ENCODE data around the gene LGR5. TPM values are rescaled to one million over a fixed set of nuclear protein-coding genes. Genes with fewer than 3 reads are reported as not detected.
A peak's percentile ranks its signal among the peaks of the same experiment; 100 is the strongest.

The LGR5 gene
- 10 to 100 TPM in 6 of 10 donors, 1 to 10 TPM in 4; 4.2 to 17.8 (median 12.6) TPM for polyA plus RNA-seq (ENCODE audit: insufficient read length in 10 of 10)
- long read RNA-seq, donor 1 = 0 reads
- long read RNA-seq, donor 2 = 0 reads
- long read RNA-seq, donor 3 = 0 reads
- long read RNA-seq, donor 4, full-length matches to known transcripts = 4 of 4 reads
- long read RNA-seq, donor 4, partial matches to known transcripts = 0 of 4 reads
- long read RNA-seq, donor 4, other reads (novel, unspliced or antisense) = 0 of 4 reads
- long read RNA-seq, donor 5, full-length matches to known transcripts = 2 of 8 reads
- long read RNA-seq, donor 5, partial matches to known transcripts = 6 of 8 reads
- long read RNA-seq, donor 5, other reads (novel, unspliced or antisense) = 0 of 8 reads
- long read RNA-seq, donor 6, full-length matches to known transcripts = 2 of 2 reads
- long read RNA-seq, donor 6, partial matches to known transcripts = 0 of 2 reads
- long read RNA-seq, donor 6, other reads (novel, unspliced or antisense) = 0 of 2 reads
- long read RNA-seq, donor 7, partial matches to known transcripts = 17 of 17 reads
- long read RNA-seq, donor 7, other reads (novel, unspliced or antisense) = 0 of 17 reads
- long read RNA-seq, donor 8, full-length matches to known transcripts = 3 of 3 reads
- long read RNA-seq, donor 8, partial matches to known transcripts = 0 of 3 reads
- long read RNA-seq, donor 8, other reads (novel, unspliced or antisense) = 0 of 3 reads
- long read RNA-seq, donor 9 = 0 reads

GRCh38 chr12:71439613-71440344 is at the start of gene LGR5:
TSS of gene LGR5 (plus strand) at chr12:71439798. CDS start at chr12:71440081, 283 bp downstream.
- DNase-seq = peak; percentile 40 to 93 (median 86)

- peak; percentile 31 to 65 (median 41) for DNase-seq
Measured at GRCh38 chr12:71392521-71393145, 47.0 kb upstream of the LGR5 start.

GRCh38 chr12:71393625-71394024 is 46.0 kb upstream of the LGR5 start:
- no peak for DNase-seq

GRCh38 chr12:71397433-71397954 is 42.1 kb upstream of the LGR5 start:
- DNase-seq = peak in 1 of 3 donors; percentile 70

GRCh38 chr12:71399197-71399596 is 40.4 kb upstream of the LGR5 start:
- no peak for DNase-seq

GRCh38 chr12:71400481-71400880 is 39.1 kb upstream of the LGR5 start:
- DNase-seq = no peak

- no peak for DNase-seq
Measured at GRCh38 chr12:71405884-71406283, 33.7 kb upstream of the LGR5 start.

- no peak for DNase-seq
Measured at GRCh38 chr12:71407732-71408131, 31.9 kb upstream of the LGR5 start.

GRCh38 chr12:71410844-71411243 is 28.8 kb upstream of the LGR5 start:
- DNase-seq = no peak

- DNase-seq = no peak
Measured at GRCh38 chr12:71411635-71412034, 28.0 kb upstream of the LGR5 start.

GRCh38 chr12:71415336-71416231 is 24.0 kb upstream of the LGR5 start:
- DNase-seq = peak in 2 of 3 donors; percentile 34 to 60

GRCh38 chr12:71417181-71417580 is 22.4 kb upstream of the LGR5 start:
- DNase-seq = peak in 1 of 3 donors; percentile 32

GRCh38 chr12:71420775-71421406 is 18.7 kb upstream of the LGR5 start:
- DNase-seq = no peak

GRCh38 chr12:71425568-71426299 is 13.9 kb upstream of the LGR5 start:
- no peak for DNase-seq

- no peak for DNase-seq
Measured at GRCh38 chr12:71426300-71427047, 13.1 kb upstream of the LGR5 start.

GRCh38 chr12:71430756-71431155 is 8.8 kb upstream of the LGR5 start:
- no peak for DNase-seq

- no peak for DNase-seq
Measured at GRCh38 chr12:71431991-71432390, 7.6 kb upstream of the LGR5 start.

- DNase-seq = no peak
Measured at GRCh38 chr12:71432936-71433335, 6.7 kb upstream of the LGR5 start.
